Jurkat, Clone E6-1 (cell line): ENCODE measurements around the gene CDK8.
"Not testable (repeated sequence)": the region's sequence is repeated elsewhere in the genome, so short reads cannot be mapped to it uniquely, and the experiment has no call there.

Source experiments
- DNase-seq: peaks from one replicate; pipeline ENCODE4 v3.0.0-alpha.2; 2011; ENCODE audit warnings: low read depth, low spot score
- H3K4me3 ChIP-seq: 2 replicates; pipeline ENCODE4 v1.5.1; 2011; ENCODE audit warnings: mild to moderate bottlenecking, low read length, control low read depth, moderate library complexity

CDK8 gene

DNA sequence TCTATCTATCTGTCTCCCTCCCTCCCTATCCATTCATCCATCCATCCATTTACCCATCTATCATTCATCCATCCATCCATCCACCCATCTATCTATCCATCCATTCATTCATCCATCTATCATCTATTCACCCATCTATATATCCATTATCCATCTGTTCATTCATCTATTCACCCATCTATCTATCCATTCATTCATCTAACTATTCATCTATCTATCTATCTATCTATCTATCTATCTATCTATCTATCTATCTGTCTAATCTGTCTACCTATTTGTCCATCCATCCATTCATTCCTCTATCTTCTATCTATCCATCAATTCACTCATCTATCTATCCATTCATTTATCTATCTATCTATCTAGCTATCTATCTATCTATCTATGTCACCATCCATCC, 4.4 kb upstream of the CDK8 start:
- no peak overlapping the region for H3K4me3 ChIP-seq
- DNase-seq: no peak

DNA sequence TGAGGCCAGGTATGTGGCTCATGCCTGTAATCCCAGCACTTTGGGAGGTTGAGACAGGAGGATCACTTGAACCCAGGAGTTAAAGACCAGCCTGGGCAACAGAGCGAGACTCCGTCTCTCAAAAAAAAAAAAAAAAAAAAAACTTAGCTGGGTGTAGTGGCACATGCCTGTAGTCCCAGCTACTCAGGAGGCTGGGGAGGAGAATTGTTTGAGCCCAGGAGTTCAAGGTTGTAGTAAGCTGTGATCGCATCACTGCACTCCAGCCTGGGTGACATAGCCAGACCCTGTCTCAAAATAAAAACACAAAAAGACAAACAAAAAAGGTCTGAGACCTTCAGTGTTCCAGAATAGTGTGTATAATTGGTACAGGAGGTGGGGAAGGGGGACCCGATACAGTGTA, 1.9 kb upstream of the CDK8 start:
- not testable (repeated sequence) for DNase-seq, H3K4me3 ChIP-seq

DNA sequence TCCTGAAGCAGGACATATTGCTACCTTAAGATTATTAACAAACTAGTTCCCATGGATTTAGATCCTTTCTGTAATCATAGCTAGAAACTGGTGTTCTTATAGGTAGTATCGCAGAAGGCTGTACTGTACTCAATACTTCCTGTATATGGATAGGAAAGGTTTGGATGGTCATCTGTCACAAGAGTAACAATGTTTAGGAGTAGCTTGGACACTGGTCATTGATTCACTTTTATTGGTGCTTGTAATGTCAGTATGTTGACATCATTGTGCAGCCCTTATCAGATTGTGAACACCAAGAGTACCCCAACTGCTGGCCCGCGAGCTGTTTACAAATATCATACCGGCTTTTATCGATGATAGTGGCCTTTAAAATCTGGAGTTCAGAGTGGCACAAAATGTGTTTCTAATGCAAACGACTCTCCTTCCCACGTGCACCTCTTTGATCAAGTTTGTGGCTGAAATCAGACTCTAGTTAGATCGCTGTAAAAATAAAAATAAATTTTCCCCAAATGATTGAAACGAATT, 605 bp upstream of the CDK8 start:
- no peak for DNase-seq
- H3K4me3 ChIP-seq: peak overlapping the region; percentile 72

DNA sequence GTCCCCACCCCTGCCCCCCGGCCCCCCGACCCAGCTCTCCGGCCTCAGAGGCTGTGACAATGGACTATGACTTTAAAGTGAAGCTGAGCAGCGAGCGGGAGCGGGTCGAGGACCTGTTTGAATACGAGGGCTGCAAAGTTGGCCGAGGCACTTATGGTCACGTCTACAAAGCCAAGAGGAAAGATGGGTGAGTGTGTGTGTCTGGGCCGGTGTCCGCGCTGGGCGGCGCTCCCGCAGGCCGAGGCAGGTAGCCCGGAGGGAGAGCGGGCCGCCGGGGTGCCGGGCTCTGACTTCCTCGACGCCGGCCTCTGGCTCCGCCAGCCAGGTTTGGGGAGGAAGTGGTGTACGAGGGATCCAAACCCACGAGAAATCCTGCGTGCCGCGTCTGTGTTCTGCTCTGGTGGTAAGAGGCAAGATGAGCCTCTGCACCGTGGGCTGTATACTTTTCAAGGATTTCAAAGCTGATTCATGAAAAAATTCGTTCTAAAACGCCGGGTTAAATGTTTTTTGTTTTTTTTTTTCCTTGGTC, 718 bp downstream of the CDK8 start:
- peak overlapping the region; percentile 72 for H3K4me3 ChIP-seq
- peak; percentile 43 for DNase-seq

DNA sequence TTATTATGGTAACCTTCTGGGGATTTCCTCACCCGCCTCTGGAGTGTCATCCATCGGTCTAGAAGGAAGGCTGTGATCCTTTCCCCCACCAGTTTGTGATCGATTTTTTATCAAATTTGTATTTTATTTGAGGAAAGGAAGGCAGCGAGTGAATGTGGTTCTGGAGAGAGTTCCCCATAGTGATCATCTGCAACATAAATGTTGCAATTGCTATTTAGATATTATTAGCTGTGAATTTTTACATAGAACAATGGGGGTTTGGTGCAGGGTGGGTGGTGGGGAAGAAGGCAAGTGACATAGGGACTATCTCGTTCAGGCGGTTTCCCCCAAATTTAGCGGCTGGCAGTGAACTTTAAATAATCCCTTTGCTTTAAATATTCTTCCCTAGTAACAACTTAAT, 1.2 kb downstream of the CDK8 start:
- H3K4me3 ChIP-seq: peak overlapping the region; percentile 72
- DNase-seq: no peak

DNA sequence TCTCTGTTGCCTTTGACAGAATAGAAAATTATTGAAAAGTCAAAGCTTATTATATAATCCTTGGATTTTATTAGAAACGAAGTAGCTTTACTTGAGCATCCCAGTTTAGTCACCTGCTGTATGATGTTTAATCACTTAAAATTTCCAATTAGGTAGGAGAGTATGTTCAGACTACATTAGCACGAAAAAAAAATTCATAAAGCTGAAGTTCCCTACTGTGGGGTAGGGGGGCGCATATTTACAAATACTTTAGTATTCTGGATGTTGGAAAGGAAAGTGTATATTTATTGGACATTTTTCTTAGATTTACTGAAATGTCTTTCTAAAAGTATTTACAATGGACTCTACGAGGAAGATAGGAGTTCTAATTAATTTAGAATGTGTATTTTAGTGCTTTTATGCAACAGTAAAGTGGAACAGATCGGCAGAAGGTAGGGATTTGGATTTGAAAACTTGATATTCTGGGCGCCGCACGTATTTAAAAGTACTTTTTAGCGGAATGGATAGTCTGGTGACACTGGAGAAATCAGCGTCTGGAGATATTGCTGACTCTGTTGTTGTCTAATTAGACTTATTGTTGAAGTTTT, 1.9 kb downstream of the CDK8 start:
- DNase-seq: peak; percentile 11
- no peak overlapping the region for H3K4me3 ChIP-seq

DNA sequence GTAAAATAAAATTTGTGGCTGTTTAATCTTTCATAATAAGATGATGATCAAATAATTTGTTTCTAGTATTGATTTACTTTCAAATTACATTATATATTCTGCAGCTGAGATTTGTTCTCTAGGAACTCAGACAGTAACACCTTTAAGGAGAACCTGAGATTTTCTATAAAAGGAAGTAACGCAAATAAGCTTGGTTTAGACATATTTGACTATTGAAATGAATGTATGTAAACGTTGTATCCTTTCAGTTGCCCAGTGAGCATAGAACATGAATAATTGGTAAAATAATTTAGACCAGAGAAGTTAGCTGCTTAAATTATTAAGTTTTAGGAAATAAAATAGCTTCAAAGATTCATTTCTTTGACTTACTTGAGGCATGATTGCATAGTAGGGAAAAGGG, 3.1 kb downstream of the CDK8 start:
- H3K4me3 ChIP-seq: no peak overlapping the region

DNA sequence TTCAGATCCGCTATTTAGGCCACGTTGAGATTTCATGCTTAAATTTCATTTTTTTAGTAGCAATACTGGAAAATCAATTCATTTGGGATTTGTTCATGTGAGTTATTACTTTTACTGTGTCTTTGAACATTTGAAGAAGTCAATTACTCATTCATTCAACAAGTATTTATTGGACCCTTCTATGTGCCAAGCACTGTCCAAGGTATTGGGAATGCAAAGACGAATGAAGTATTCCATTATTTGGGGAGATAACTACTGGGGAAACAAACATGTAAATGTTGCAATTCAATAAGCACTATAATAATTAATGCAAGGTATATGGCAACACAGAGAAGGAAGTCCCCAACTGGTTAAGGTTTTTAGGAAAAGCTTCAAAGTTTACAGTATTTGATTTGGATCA, 5.7 kb downstream of the CDK8 start:
- H3K4me3 ChIP-seq: no peak overlapping the region
- no peak for DNase-seq

More for the DNA sequence above, 3.1 kb downstream of the CDK8 start:
- no peak for DNase-seq

DNA sequence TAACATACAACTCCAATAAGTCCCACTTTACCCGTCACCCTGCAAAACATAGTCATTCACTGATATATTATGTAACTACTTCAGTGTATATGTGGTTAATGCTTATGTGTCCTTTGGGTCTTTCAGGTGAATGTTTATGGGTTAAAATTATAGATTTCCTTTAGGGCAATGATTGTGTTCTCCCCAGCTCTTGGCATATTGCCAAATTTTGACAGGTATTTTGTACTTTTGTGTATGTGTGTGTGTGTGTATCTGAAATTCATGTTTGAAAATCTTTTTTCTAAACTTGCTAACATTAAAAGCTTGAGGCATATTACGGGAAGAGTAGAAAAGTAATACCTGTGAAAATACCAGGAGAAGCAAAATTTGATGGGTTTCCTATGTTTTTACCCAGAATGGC, 8.2 kb downstream of the CDK8 start:
- DNase-seq: no peak
- no peak overlapping the region for H3K4me3 ChIP-seq

DNA sequence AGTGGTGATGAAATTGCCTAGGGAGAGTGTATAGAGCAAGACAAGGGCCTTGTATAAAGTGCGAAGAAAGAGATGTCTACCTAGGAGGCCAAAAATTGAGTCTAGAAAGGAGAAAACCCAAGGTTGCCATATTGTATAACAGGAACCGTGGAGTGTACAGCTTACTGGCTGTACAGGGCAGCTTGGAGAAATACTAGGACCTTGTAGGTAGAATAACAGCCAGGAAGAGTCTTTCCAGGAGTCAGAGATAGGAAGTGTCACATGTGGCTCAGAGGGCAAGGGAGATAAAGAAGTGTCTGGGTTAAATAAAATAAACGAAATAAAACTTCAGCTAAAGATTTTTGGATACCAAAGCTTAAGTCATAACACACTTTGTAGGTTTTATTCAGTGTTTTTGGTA, 12.4 kb downstream of the CDK8 start:
- no peak for DNase-seq
- no peak overlapping the region for H3K4me3 ChIP-seq

DNA sequence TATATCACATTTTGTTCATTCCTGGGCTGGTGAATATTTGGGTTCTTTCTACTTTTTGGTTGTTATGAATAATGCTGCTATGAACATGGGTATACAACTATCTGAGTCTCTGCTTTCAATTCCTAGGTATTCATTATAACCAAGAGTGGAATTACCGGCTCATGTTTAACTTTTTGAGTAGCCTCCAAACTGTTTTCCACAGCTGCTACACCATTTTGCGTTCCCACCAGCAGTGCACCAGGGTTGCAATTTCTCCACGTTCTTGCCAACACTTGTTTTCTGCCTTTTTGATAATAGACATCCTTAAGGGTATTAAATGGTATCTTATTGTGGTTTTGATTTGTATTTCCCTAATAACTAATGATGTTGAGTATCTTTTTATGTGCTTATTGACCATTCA, 16.8 kb downstream of the CDK8 start:
- no peak for DNase-seq

DNA sequence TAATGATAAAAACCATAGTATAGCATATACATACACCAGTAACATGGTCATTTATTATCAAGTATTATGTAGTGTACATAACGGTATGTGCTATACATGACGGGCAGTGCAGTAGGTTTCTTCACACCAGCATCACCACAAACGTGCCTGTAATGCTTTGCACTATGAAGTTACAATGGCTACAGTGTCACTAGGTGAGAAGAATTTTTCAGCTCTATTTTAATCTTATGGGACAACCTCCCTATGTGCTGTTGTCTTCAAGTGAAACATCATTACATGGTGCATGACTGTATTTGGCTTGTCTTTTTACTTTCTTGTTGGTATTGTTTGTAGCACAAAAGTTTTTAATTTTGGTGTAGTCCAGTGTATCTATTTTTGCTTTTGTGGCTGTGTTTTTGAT, 18.7 kb downstream of the CDK8 start:
- DNase-seq: no peak
- H3K4me3 ChIP-seq: no peak overlapping the region

More for the DNA sequence above, 16.8 kb downstream of the CDK8 start:
- no peak overlapping the region for H3K4me3 ChIP-seq

DNA sequence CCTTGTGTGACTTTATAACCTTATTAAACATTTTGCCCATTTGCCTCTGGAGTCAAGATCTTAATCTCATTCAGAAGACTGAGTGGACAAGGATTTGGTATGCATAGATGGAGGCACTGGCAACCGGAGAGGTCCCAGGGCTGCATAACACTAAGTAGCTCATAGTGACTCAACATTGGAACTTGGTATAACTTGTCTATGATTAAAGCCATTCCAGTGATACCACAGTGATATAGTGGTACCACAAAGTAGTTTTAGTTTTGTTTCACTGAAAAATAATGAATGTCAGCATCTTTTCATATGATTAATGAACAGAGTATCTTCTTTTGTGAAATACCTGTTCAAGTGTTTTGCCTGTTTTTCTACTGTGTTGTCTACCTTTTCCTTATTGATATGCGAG, 26.4 kb downstream of the CDK8 start:
- no peak overlapping the region for H3K4me3 ChIP-seq
- DNase-seq: no peak

DNA sequence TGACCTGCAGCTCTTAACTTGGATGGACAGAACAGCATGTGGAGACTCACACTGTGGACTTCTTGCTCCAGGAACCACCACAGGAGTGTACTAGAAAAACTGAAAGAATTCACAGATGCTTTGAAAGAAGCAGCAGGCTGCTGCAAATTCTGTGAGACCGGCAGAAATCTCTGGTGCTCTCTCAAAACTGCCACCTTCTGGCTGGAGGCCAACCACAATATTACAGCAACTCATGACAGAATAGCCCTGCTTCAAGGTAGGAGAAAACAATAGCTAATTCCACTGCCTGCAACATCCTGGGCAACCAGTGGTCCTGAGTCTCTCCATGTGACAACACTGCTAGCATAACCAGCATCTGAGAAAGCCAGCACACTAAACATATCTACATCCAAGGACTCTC, 26.9 kb downstream of the CDK8 start:
- H3K4me3 ChIP-seq: no peak overlapping the region
- DNase-seq: no peak

DNA sequence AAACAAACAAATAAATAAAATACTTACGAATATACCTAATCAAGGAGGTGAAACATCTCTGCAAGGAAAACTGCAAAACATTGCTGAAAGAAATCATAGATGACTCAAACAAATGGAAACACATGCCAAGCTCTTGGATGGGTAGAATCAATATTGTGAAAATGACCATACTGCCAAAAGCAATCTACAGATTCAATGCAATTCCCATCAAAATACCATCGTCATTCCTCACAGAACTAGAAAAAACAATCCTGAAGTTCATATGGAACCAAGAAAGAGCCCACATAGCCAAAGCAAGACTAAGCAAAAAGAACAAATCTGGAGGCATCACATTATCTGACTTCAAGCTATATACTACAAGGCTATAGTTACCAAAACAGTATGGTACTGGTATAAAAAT, 32.0 kb downstream of the CDK8 start:
- not testable (repeated sequence) for H3K4me3 ChIP-seq, DNase-seq

DNA sequence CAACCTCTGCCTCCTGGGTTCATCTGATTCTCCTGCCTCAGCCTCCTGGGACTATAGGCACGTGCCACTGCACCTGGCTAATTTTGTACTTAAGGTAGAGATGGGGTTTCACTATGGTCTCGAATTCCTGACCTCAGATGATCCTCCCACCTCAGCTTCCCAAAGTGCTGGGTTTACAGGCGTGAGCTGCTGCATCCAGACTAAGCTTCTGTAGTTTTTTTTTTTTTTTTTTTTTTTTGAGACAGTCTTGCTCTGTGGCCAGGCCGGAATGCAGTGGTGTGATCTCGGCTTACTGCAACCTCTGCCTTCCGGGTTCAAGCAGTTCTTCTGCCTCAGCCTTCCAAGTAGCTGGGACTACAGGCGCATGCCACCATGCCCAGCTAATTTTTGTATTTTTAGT, 34.9 kb downstream of the CDK8 start:
- H3K4me3 ChIP-seq, DNase-seq: not testable (repeated sequence)

DNA sequence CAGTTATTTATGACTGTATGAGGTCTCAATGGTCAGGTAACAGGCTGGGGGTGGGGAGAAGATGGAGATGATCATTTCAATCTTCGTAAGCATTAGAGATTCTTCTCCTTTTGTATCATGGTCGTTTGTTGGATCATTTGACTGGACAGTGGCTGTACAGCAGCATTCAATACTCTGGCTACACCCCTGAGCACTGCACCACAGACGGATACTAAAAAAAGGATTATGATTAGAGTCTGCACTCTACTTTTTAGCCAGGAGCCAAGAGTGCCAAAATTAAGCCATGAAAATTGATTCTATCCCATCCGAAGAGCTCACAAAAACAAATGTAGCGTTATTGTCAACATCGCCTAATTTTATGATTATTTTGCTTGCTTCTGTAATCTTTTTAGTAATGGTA, 41.9 kb downstream of the CDK8 start:
- no peak for DNase-seq
- no peak overlapping the region for H3K4me3 ChIP-seq

DNA sequence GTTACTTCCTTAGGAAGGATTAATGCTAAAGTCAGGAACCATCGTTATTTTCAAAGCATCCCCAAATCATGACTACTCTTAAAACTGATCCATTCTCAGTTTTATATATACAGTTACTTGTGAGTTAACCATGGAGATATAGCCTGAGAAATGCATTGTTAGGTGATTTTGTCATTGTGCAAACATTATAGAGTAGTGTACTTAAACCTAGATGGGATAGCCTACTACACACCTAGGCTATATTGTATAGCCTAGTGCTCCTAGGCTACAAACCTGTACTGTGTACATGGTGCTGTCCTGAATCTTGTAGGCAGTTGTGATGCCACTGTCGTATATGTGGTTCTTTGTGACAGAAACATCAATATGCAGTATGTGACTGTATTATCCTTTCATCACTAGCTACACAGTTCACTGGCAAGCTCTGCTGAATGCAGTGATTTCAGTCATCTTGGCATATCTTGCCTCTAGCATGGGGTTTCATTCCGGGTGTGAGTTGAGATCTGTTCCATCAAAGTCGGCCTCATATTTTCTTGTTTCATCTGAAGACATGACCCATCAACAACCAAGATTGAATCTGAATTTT, 45.3 kb downstream of the CDK8 start:
- DNase-seq: no peak
- H3K4me3 ChIP-seq: no peak overlapping the region

DNA sequence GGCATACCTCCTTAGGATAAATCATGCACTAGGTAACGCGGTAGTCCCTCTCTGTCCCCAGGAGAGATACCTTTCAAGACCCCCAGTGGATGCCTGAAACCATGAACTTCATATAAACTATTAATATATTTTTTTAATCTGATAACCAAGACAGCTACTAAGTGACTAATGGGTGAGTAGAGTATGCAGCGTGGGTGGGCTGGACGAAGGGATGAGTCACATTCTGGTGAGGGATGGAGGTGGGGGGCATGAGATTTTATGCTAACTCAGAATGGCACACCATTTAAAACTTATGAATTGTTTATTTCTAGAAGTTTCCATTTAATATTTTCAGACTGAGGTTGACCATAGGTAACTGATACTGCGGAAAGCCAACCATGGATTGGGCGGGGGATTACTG, 46.2 kb downstream of the CDK8 start:
- no peak for DNase-seq
- no peak overlapping the region for H3K4me3 ChIP-seq

DNA sequence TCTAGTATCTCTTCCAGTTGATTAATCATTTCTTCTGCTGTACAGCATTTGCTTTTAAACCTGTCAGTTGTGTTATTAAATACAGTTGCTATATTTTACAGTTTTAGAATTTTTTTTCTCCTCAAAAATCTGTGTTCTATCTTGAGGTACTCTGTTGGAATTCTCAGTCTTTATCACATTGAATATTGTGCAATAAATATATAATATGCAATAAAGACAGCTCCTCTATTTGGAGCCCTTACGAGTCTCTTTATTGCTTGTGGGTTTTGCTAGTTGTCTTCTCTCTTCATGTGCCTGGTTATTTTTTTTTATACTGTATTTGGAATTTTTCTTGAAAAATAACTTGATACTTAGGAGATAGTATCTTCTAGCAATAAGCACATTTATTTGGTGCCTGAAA, 51.7 kb downstream of the CDK8 start:
- no peak for DNase-seq

DNA sequence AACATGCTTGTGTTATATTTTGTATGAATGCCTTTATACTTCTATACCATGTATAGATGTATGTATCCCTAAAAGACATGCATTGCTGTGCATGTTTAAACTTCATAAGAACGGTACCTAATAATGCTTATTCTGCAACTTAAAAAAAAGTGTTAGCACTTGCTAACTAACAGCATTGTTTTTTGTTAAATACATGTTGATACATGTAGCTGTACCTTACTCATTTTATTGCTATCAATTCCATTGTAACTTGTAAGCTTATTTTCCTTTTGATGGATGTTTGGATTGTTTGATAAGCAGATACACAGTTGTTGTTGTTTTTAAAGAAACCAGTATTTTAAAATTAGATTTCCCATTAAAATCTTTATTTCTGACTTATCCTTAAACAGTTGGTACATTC, 53.8 kb downstream of the CDK8 start:
- no peak overlapping the region for H3K4me3 ChIP-seq
- no peak for DNase-seq

More for the DNA sequence above, 51.7 kb downstream of the CDK8 start:
- no peak overlapping the region for H3K4me3 ChIP-seq
